Cardiac fibroblast (primary cell): Measurements from ENCODE around the gene DHX9.

ENCODE experiments used
- DNase-seq, 2 donors: peaks; one replicate each; pipeline versions ENCODE4 v3.0.0 to v3.0.0-alpha.2; 2010; ENCODE audit warnings: low read depth in 2 of 2
- H3K4me3 ChIP-seq, 2 donors: replicated peaks in 1 of 2; 1 replicate in 1 of 2; 2 replicates in 1 of 2; pipeline ENCODE4 v1.5.1; 2011; ENCODE audit warnings: low read depth in 2 of 2, low read length in 2 of 2, mild to moderate bottlenecking in 2 of 2, moderate library complexity in 1 of 2
- TF ChIP-seq, protein P1 (sequence below): IDR thresholded peaks from one replicate; pipeline ENCODE4 v1.5.1; 2011; ENCODE audit warnings: low read depth, mild to moderate bottlenecking, low read length, inconsistent platforms

Gene DHX9

DNA sequence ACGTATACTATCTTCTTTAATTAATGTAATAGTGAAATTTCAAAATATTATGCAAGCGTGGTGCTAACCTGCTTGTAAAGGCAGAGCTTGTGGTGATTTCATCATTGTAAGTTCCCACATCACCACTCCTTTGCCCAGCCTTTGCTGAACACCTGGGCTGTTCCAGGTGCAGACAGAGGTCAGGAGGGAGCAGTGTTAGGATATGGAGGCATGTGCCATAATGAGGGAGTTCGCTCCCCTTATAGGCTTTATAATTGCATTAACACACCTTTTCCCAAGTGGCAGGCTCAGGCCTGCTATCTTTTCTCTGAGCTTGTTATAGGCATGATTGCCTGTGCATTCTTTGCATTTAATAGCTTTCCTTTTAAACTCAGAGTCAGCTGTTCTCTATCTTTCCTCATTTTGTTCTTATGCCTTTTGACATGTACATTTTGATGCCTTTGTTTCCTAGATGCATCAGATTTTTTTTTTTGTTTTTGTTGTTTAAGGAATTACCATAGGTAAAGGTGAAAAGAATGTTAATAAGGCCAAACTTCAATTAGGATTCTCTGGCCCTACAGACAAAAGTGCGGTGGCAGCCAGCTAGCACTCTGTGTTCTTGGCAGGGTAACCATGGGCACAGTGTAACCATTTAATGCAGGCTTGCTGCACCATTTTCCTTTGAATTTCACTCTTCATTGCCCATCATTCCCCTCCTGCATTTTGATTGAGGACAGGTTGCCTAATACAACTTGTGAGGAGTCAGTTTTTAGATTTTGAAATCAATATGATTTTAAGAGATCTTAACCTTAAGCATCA, 36.9 kb upstream of the DHX9 start:
- TF ChIP-seq, protein P1, sequence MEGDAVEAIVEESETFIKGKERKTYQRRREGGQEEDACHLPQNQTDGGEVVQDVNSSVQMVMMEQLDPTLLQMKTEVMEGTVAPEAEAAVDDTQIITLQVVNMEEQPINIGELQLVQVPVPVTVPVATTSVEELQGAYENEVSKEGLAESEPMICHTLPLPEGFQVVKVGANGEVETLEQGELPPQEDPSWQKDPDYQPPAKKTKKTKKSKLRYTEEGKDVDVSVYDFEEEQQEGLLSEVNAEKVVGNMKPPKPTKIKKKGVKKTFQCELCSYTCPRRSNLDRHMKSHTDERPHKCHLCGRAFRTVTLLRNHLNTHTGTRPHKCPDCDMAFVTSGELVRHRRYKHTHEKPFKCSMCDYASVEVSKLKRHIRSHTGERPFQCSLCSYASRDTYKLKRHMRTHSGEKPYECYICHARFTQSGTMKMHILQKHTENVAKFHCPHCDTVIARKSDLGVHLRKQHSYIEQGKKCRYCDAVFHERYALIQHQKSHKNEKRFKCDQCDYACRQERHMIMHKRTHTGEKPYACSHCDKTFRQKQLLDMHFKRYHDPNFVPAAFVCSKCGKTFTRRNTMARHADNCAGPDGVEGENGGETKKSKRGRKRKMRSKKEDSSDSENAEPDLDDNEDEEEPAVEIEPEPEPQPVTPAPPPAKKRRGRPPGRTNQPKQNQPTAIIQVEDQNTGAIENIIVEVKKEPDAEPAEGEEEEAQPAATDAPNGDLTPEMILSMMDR = no peak
- DNase-seq = no peak
- H3K4me3 ChIP-seq = no peak overlapping the region

DNA sequence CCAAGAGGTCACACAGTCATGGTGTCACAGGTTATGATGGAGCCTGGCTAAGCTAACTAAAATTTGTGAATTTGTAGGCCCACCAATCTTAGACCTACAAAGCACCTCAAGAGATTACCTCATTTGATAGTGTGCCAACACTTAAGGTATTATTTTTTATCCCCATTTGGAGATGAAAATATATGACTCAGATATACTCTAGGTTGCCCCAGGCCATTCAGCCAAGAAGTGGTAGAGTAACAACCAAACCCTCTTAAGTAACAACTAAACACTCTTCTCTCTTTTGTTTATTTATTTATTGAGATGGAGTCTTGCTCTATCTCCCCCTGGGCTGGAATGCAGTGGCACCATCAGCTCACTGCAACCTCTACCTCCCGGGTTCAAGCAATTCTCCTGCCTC, 35.3 kb upstream of the DHX9 start:
- no peak for DNase-seq
- H3K4me3 ChIP-seq = no peak overlapping the region
- TF ChIP-seq, protein P1 = no peak

DNA sequence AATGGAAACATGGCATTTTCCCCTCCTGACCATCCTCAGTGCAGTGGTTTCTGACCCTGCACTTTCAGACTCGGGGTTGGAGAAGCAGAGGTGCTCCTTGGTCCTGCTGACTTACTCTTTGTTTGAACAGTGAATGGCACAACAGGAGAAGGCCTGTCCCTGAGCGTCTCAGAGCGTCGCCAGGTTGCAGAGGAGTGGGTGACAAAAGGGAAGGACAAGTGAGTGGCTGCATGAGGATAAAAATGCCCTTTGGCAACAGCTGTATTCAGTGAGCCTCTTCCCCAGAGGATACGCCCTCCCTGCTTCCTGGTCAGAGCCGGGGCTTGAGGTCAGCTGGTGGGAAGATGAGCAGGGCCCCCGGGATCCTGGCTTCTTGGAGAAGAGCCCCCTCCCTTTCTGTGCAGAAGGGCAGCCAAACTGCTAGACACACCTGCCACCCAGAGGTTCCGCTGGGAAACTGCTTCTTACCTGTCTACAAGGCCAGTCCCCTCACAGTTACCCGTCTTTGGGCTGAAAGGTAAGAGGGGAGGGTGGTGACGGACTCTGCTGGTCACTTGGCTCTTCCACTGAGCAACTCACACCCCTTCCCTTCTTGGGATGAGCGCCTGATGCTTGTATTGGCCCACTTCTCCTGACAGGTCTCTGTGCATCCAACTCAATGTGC, 33.0 kb upstream of the DHX9 start:
- no peak overlapping the region for H3K4me3 ChIP-seq
- TF ChIP-seq, protein P1 = no peak
- no peak for DNase-seq

DNA sequence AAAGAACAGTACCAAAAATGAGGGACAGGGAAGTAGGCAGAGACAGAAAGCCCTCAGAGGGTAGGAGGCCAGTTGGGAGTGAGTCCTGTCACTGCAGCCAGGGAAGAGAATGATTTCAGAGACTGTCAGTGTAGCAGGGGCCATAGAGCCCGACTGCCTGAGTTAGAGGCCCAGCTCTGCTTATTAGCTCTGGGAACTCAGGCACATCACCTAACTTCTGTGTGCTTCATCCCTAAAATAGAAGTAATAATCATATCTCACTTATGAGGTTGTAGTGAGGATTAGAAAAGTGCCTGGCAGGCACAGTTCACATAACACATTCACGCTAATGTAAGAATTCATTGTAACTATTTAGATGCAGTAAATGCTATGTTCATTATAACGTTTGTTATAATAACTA, 31.2 kb upstream of the DHX9 start:
- no peak for DNase-seq
- H3K4me3 ChIP-seq = no peak overlapping the region
- TF ChIP-seq, protein P1 = no peak

DNA sequence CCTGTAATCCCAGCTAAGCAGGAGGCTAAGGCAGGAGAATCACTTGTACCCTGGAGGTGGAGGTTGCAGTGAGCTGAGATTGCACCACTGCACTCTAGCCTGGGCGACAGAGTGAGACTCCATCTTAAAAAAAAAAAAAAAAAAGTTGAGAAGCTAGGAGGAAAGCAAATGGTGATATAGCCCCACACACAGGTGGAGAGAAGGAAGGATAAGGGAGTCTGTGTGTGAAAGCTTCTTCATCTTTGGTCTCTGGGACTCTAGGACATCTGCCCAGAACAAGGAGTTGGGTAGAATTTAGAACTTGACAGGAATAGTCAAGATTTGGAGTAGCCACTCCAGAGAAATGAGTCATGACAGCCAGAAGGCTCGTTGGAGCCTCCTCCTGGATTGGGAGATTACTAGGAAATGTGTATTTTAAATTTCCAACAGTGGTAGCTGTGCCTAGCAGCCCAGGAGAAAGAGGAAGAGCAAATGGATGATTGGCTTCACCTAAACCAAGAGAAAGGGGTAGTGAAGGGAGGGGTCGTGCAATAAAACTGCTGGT, 29.7 kb upstream of the DHX9 start:
- TF ChIP-seq, protein P1 = no peak
- H3K4me3 ChIP-seq = no peak overlapping the region
- DNase-seq = no peak

DNA sequence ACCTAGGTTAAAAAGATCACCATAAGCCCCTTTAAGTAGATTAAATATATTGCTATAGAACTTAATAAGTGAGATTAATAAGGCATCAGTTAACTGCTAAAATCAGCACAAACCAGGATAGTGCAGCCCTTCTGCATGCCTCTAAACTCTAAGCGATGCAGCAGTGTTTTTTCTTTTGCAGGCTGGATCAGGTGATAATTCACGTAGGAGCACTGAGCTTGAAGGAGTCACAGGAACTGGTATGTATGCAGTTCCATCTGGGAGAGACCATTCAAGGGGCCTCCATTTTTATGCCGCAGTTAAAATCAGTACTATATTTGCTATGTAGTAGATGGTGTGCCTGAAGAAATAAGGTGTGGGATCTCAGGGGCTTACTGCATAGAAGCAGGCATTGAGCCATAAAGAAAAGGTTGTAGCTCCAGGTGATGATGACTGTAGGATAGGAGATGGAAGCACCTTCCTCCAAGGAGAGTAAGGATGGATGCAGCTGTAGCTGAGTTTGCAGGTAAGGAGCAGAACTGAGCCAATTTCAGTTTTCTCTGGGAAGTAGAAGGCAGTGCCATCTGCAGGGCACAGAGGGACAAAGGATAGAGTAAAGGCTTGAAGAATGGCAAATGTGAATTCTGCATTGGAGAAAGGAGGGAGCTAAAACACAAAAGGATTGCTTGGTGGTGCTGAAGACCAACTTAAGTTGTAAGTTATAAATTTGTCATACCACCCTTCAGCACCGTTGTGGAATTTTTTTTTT, 27.0 kb upstream of the DHX9 start:
- DNase-seq = no peak
- TF ChIP-seq, protein P1 = no peak
- H3K4me3 ChIP-seq = no peak overlapping the region
